ENCODE results near the gene CACHD1.

DNA sequence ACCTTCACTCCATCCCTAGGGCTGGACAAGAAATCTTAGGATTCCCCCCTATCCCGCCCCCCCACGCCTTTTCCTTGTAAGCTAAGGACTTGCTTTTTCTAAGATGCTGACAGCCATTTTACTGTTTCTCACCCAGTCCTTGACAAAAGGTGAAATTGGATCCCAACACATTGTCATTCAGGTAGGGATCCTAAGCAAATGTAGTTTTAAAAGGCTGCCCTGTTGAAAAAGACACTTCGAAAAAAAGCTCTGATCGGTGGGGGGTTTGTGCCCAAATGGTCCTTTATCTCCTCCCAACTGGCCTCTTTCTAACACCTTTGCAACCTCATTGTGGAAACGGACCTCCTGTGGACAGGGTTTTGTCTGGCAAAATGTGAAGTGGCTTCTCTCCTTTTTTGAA lies 2.9 kb downstream of the CACHD1 start:
- TF ChIP-seq, protein P1, sequence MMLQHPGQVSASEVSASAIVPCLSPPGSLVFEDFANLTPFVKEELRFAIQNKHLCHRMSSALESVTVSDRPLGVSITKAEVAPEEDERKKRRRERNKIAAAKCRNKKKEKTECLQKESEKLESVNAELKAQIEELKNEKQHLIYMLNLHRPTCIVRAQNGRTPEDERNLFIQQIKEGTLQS (IDR thresholded peaks at IDR 0.05): no peak
- TF ChIP-seq, protein P1 (CRISPR knock-in tag; conservative IDR thresholded peaks at IDR 0.05): no peak
- TF ChIP-seq POLR2A (conservative IDR thresholded peaks at IDR 0.05) (no peak), ZKSCAN8 (CRISPR knock-in tag; IDR thresholded peaks at IDR 0.05) (no peak), MTA1 (IDR thresholded peaks at IDR 0.05; ENCODE audit: borderline replicate concordance) (no peak), SETDB1 (IDR thresholded peaks at IDR 0.05; ENCODE audit: low read length) (no peak), BMI1 (IDR thresholded peaks at IDR 0.05; ENCODE audit: low read length) (no peak), GTF2E2 (tag; IDR thresholded peaks at IDR 0.05) (no peak), MXI1 (IDR thresholded peaks at IDR 0.05; ENCODE audit: low read depth, low read length) (no peak), SMARCC2 (IDR thresholded peaks at IDR 0.05; ENCODE audit: low read depth) (no peak)
- TF ChIP-seq, protein P2, sequence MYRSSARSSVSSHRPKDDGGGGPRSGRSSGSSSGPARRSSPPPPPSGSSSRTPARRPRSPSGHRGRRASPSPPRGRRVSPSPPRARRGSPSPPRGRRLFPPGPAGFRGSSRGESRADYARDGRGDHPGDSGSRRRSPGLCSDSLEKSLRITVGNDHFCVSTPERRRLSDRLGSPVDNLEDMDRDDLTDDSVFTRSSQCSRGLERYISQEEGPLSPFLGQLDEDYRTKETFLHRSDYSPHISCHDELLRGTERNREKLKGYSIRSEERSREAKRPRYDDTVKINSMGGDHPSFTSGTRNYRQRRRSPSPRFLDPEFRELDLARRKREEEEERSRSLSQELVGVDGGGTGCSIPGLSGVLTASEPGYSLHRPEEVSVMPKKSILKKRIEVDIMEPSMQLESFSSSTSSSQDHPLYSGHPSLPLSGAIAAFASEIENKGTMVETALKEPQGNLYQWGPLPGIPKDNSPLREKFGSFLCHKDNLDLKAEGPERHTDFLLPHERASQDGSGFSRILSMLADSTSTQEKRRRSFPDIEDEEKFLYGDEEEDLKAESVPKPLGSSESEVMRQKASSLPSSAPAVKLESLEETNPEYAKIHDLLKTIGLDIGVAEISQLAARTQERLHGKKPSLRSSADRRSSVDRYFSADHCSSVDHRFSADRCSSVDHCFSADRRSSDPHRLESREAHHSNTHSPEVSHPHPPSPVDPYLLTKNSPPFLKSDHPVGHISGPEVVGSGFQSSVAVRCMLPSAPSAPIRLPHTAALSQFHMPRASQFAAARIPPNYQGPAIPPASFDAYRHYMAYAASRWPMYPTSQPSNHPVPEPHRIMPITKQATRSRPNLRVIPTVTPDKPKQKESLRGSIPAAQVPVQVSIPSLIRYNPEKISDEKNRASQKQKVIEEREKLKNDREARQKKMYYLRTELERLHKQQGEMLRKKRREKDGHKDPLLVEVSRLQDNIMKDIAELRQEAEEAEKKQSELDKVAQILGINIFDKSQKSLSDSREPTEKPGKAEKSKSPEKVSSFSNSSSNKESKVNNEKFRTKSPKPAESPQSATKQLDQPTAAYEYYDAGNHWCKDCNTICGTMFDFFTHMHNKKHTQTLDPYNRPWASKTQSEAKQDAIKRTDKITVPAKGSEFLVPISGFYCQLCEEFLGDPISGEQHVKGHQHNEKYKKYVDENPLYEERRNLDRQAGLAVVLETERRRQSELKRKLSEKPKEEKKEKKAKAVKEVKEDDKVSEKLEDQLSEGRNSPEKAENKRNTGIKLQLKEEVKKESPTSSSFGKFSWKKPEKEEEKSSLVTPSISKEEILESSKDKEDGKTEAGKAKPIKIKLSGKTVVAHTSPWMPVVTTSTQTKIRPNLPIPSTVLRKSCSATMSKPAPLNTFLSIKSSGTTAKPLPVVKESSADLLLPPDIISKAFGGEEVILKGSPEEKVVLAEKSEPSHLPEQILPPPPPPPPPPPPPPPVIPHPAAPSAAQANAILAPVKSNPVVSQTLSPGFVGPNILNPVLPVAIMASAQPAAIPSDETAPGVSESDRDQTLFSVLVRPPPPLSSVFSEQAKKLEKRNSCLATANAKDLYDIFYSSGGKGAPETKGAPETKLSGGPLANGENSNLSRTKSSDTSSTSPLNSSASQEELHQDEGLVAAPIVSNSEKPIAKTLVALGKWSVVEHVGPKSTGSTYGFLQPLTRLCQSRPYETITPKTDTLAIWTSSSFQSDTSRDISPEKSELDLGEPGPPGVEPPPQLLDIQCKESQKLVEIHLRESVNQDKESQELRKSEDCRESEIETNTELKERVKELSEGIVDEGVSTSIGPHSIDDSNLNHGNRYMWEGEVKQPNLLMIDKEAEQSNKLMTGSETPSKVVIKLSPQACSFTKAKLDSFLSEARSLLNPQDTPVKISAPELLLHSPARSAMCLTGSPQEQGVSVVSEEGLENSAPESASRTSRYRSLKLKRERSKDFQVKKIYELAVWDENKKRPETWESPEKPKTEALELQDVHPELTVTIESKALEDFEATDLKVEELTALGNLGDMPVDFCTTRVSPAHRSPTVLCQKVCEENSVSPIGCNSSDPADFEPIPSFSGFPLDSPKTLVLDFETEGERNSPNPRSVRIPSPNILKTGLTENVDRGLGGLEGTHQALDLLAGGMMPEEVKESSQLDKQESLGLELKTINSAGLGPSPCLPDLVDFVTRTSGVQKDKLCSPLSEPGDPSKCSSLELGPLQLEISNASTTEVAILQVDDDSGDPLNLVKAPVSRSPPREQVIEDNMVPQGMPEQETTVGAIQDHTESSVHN (IDR thresholded peaks at IDR 0.05; ENCODE audit: borderline replicate concordance in 1 of 2, low read depth in 1 of 2): no peak
- TF ChIP-seq, protein P3, sequence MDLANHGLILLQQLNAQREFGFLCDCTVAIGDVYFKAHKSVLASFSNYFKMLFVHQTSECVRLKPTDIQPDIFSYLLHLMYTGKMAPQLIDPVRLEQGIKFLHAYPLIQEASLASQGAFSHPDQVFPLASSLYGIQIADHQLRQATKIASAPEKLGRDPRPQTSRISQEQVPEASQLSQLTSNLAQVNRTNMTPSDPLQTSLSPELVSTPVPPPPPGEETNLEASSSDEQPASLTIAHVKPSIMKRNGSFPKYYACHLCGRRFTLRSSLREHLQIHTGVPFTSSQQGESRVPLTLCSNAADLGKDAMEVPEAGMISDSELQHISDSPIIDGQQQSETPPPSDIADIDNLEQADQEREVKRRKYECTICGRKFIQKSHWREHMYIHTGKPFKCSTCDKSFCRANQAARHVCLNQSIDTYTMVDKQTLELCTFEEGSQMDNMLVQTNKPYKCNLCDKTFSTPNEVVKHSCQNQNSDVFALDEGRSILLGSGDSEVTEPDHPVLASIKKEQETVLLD (IDR thresholded peaks at IDR 0.05): no peak
- TF ChIP-seq, protein P4, sequence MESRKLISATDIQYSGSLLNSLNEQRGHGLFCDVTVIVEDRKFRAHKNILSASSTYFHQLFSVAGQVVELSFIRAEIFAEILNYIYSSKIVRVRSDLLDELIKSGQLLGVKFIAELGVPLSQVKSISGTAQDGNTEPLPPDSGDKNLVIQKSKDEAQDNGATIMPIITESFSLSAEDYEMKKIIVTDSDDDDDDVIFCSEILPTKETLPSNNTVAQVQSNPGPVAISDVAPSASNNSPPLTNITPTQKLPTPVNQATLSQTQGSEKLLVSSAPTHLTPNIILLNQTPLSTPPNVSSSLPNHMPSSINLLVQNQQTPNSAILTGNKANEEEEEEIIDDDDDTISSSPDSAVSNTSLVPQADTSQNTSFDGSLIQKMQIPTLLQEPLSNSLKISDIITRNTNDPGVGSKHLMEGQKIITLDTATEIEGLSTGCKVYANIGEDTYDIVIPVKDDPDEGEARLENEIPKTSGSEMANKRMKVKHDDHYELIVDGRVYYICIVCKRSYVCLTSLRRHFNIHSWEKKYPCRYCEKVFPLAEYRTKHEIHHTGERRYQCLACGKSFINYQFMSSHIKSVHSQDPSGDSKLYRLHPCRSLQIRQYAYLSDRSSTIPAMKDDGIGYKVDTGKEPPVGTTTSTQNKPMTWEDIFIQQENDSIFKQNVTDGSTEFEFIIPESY (CRISPR knock-in tag; IDR thresholded peaks at IDR 0.05): no peak

Data from K562 (cell line).